ENCODE measurements around the gene HSPB7.

HSPB7 gene

GRCh38 chr1:15973772-15974171 lies 44.1 kb downstream of the HSPB7 start:
- no peak for DNase-seq

- no peak for DNase-seq
These were observed 45.4 kb downstream of the HSPB7 start for GRCh38 chr1:15972409-15972808.

- DNase-seq, result no peak
These were observed 46.9 kb downstream of the HSPB7 start for GRCh38 chr1:15970911-15971310.

GRCh38 chr1:15969321-15969880 lies 48.4 kb downstream of the HSPB7 start:
- no peak for DNase-seq

GRCh38 chr1:15968172-15968571 lies 49.7 kb downstream of the HSPB7 start:
- no peak for DNase-seq

GRCh38 chr1:15966956-15967344 lies 50.9 kb downstream of the HSPB7 start:
- DNase-seq, result no peak

GRCh38 chr1:15966081-15966955 lies 51.5 kb downstream of the HSPB7 start:
- DNase-seq, result no peak

GRCh38 chr1:15965228-15965767 lies 52.5 kb downstream of the HSPB7 start:
- DNase-seq, result no peak
